HepG2 (cell line): Measurements from ENCODE around the gene SLC35E4. TPM values are rescaled to one million over a fixed set of nuclear protein-coding genes. Genes with fewer than 3 reads are reported as not detected.

Source experiments
- ATAC-seq: fragments of 200-7000 bp; cut with Tn5 transposase; 3 replicates; pipeline ENCODE4 v1.9.1; 2020; ENCODE audit warnings: mild to moderate bottlenecking, moderate library complexity
- BruUV-seq: library from RNA; stranded (reverse); fragments of 400-500 nt; replicated peaks from 2 replicates; lab custom pipeline; 2021; lab: Mats Ljungman, UMichigan
- CTCF ChIA-PET: fragments of 300-600 bp; formaldehyde crosslinking; extraction: SDS; loops from one replicate; lab custom pipeline; 2021; ENCODE audit warnings: low total read pairs, inconsistent platforms, low intra/inter-chr PET ratio; lab: Yijun Ruan, JAX
- POLR2A ChIA-PET: fragments of 350-600 bp; sonication (Branson Sonifier 250); formaldehyde crosslinking; loops from one replicate; lab custom pipeline; 2020; ENCODE audit warnings: antibody characterized with exemption, inconsistent platforms; lab: Yijun Ruan, JAX
- DNase-seq: peaks from one replicate; pipeline ENCODE4 v3.0.0-alpha.2; 2015; ENCODE audit warnings: low spot score
- FAIRE-seq: peaks from 3 replicates; lab custom pipeline; 2011; peaks lifted over from hg19 to GRCh38; lab: Jason Lieb, UNC
- H2AFZ ChIP-seq: one replicate; pipeline ENCODE4 v1.6.1; 2011; ENCODE audit warnings: low read length, inconsistent platforms
- H3K27ac ChIP-seq: fragments of 300-600 bp; 3 replicates; pipeline ENCODE4 v1.8.0; 2011; ENCODE audit warnings: mixed run types, mild to moderate bottlenecking, mixed read lengths, low read length, inconsistent platforms; ENCODE audit not compliant: insufficient read depth; ENCODE audit errors: extremely low read length
- H3K27me3 ChIP-seq, 2 experiments: fragments of 200-600 bp in 1 of 2; 2 replicates in 1 of 2; 3 replicates in 1 of 2; pipeline versions ENCODE4 v1.6.0 to v1.8.0; 2011; ENCODE audit warnings: low read length in 2 of 2, mild to moderate bottlenecking in 2 of 2, moderate library complexity in 2 of 2, inconsistent platforms in 1 of 2; ENCODE audit not compliant: insufficient read depth in 2 of 2, control insufficient read depth in 1 of 2
- H3K36me3 ChIP-seq, 2 experiments: fragments of 200-600 bp in 1 of 2; replicated peaks in 1 of 2; 2 replicates in 1 of 2; 3 replicates in 1 of 2; pipeline versions ENCODE4 v1.5.1 to v1.8.0; 2011; ENCODE audit warnings: low read length in 2 of 2, inconsistent platforms in 1 of 2; ENCODE audit not compliant: insufficient read depth in 2 of 2, control insufficient read depth in 1 of 2
- H3K4me1 ChIP-seq: 2 replicates; pipeline ENCODE4 v1.5.1; 2012; ENCODE audit warnings: low read length, inconsistent platforms; ENCODE audit not compliant: insufficient read depth
- H3K4me2 ChIP-seq: 2 replicates; pipeline ENCODE4 v1.6.0; 2011; ENCODE audit warnings: low read depth, low read length, inconsistent platforms
- H3K4me3 ChIP-seq, 3 experiments: fragments of 200-600 bp in 1 of 3; sonication (generic), shearing (Covaris generic) in 1 of 3; replicated peaks in 1 of 3; 2 replicates each; pipeline ENCODE4 v1.5.1; 2011 to 2016; ENCODE audit warnings: low read length in 3 of 3, inconsistent platforms in 2 of 3, low read depth in 2 of 3, mild to moderate bottlenecking in 2 of 3, control low read depth in 1 of 3, mixed read lengths in 1 of 3; ENCODE audit not compliant: insufficient read depth in 1 of 3
- H3K79me2 ChIP-seq: one replicate; pipeline ENCODE4 v1.6.1; 2011; ENCODE audit warnings: low read length, inconsistent platforms; ENCODE audit not compliant: insufficient read depth
- H3K9ac ChIP-seq: 2 replicates; pipeline ENCODE4 v1.6.0; 2011; ENCODE audit warnings: mild to moderate bottlenecking, low read depth, low read length, inconsistent platforms; ENCODE audit not compliant: insufficient read depth
- H3K9me3 ChIP-seq: 2 replicates; pipeline ENCODE4 v1.5.1; 2012; ENCODE audit warnings: mild to moderate bottlenecking, low read length
- H4K20me1 ChIP-seq: 2 replicates; pipeline ENCODE4 v1.6.0; 2011; ENCODE audit warnings: inconsistent platforms, mild to moderate bottlenecking, low read length, moderate library complexity; ENCODE audit not compliant: insufficient read depth
- ATF1 ChIP-seq: IDR thresholded peaks from 2 replicates; pipeline ENCODE4 v1.6.1; 2016; ENCODE audit warnings: mild to moderate bottlenecking, control low read depth
- HNRNPL ChIP-seq: fragments of 200-400 bp; formaldehyde crosslinking; IDR thresholded peaks from 2 replicates; pipeline ENCODE4 v1.6.1; 2017; ENCODE audit warnings: mild to moderate bottlenecking, low read depth, low read length
- MNT ChIP-seq: fragments of 450-650 bp; IDR thresholded peaks from 2 replicates; pipeline ENCODE4 v1.6.1; 2016
- SNAPC5 ChIP-seq: sonication (generic); formaldehyde crosslinking; IDR thresholded peaks from 2 replicates; pipeline ENCODE4 v1.8.1; 2023; ENCODE audit warnings: mild to moderate bottlenecking, missing genetic modification reagents, borderline replicate concordance
- TBP ChIP-seq: sonication (generic); formaldehyde crosslinking; IDR thresholded peaks from 2 replicates; pipeline ENCODE4 v1.5.0; 2020; ENCODE audit warnings: missing genetic modification reagents
- THAP8 ChIP-seq: sonication (generic); formaldehyde crosslinking; IDR thresholded peaks from 2 replicates; pipeline ENCODE4 v1.5.1; 2020; ENCODE audit warnings: missing genetic modification reagents, mild to moderate bottlenecking, borderline replicate concordance
- WGBS: methylation state at CpG from one replicate; pipeline ENCODE4 v1.1.6; 2017; ENCODE audit warnings: low lambda C conversion rate; 5-methylcytosine and 5-hydroxymethylcytosine counted together
- in situ Hi-C: cut with HindIII; loops from 2 replicates; pipeline ENCODE4 v1.10.0; 2017; ENCODE audit warnings: low pct_unique_long_range_greater_than_20kb; ENCODE audit not compliant: extremely low pct_ligation_motif_present
- intact Hi-C: fragments of 100-400 bp; cut with micrococcal nuclease; formaldehyde crosslinking; loops from one replicate; pipeline ENCODE4 v1.10.0; 2022; ENCODE audit not compliant: unreplicated experiment
- polyA plus RNA-seq, 8 experiments: library from polyadenylated mRNA; depleted of rRNA in 3 of 8; stranded (reverse) in 7 of 8; unstranded in 1 of 8; fragments of >200 nt; fragmentation: Illumina TruSeq in 4 of 8; extraction: Trizol in 4 of 8; gene quantifications; 2 replicates each; pipeline versions ENCODE4 v1.2.1 to v1.2.3, GENCODE V29; 2011 to 2016; ENCODE audit warnings: low read depth in 4 of 8, missing spikeins in 1 of 8, mixed read lengths in 1 of 8; ENCODE audit not compliant: insufficient read depth in 1 of 8
- total RNA-seq, 5 experiments: library from RNA; depleted of rRNA; stranded (reverse); fragments of >200 nt; fragmentation: Illumina TruSeq; extraction: Trizol; gene quantifications; 2 replicates each; pipeline ENCODE4 v1.2.3, GENCODE V29; 2016; ENCODE audit warnings: low read depth in 1 of 5

Gene SLC35E4
- total and polyA plus RNA-seq, 2 of the 13 experiments (the other 11 are each of a cell fraction or from before 2014, with no cell fraction given) = 0.07 to 0.15 TPM

GRCh38 chr22:30665266-30665665 lies 29.7 kb downstream of the SLC35E4 start:
- no peak overlapping the region for H3K27ac ChIP-seq

More at GRCh38 chr22:30665266-30665665, 29.7 kb downstream of the SLC35E4 start:
- no peaks in the 10 kb centered on the region for H4K20me1 ChIP-seq
- peaks cover 3 to 14% of the 10 kb centered on the region in 2 experiments; a peak in 3 of 5 replicates for H3K27me3 ChIP-seq
- H3K9me3 ChIP-seq = no peaks in the 10 kb centered on the region
- intact Hi-C loops = no loop called here
- H3K9ac ChIP-seq = no peak overlapping the region
- 12% methylated on average over 2 of the region's 2 CpGs for WGBS
- ATAC-seq (no peak), DNase-seq (no peak), FAIRE-seq (no peak)
- in situ Hi-C loops = no loop called here
- no TSS peak for BruUV-seq
- ChIA-PET CTCF (no interaction called here), POLR2A (no interaction called here)
- H3K4me2 ChIP-seq = no peak overlapping the region
- H3K79me2 ChIP-seq = no peaks in the 10 kb centered on the region
- H3K36me3 ChIP-seq = no peaks in the 10 kb centered on the region
- peaks cover 18% of the 10 kb centered on the region for H3K4me1 ChIP-seq
- no peak overlapping the region for H3K4me3 ChIP-seq
- TF ChIP-seq HNRNPL = no peak
- TF ChIP-seq THAP8 (CRISPR knock-in tag) = no peak
- no peak for TF ChIP-seq MNT
- TF ChIP-seq ATF1 (CRISPR knock-in tag) = no peak
- TF ChIP-seq SNAPC5 (CRISPR knock-in tag) = no peak
- TF ChIP-seq TBP = no peak
- H2AFZ ChIP-seq = no peak overlapping the region
